Measurements from ENCODE around the gene RPL12.

RPL12 gene

DNA sequence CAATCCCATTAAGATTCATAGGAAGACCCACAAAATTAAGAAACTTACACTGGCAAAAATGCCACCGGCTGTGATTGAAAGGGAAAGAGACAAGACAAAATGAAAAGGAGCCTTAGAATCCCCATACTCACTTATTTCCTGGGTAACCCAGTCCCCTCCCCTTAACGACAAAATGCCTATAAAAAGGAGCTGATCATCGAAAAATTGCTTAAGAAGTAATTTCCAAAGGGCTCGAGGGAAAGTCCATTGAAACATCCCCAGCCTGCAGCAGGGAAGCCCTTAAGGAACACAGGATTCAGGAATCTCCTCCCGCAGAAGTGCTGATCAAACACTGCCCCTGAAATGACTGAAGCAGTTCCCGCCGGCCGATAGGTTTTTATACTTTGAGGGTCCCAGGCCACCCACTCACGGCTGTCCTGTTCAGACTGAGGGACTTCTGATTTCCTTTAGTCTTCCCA, 27.7 kb downstream of the RPL12 start:
- Histone ChIP-seq H3K36me3 (ENCODE audit: control insufficient read depth in 1 of 2, insufficient read depth in 2 of 2, low read length in 2 of 2) (peaks cover 0 to 4% of the 10 kb centered on the region in 2 donors), H3K27me3 (ENCODE audit: control insufficient read depth in 1 of 2, insufficient read depth in 2 of 2, low read length in 2 of 2) (no peaks in the 10 kb centered on the region), H3K4me3 (ENCODE audit: low read depth in 1 of 2, low read length in 2 of 2) (peak overlapping the region; percentile 93 to 95), H3K27ac (ENCODE audit: low read depth, low read length) (peak overlapping the region; percentile 79), H3K9ac (ENCODE audit: low read depth in 1 of 2, low read length in 2 of 2) (peak overlapping the region; percentile 76 to 88), H3K4me1 (ENCODE audit: control insufficient read depth in 1 of 2, insufficient read depth in 2 of 2, low read length in 2 of 2) (peaks cover 25 to 32% of the 10 kb centered on the region in 2 donors), H3K9me3 (ENCODE audit: control insufficient read depth in 1 of 2, low read length in 2 of 2) (no peaks in the 10 kb centered on the region)

DNA sequence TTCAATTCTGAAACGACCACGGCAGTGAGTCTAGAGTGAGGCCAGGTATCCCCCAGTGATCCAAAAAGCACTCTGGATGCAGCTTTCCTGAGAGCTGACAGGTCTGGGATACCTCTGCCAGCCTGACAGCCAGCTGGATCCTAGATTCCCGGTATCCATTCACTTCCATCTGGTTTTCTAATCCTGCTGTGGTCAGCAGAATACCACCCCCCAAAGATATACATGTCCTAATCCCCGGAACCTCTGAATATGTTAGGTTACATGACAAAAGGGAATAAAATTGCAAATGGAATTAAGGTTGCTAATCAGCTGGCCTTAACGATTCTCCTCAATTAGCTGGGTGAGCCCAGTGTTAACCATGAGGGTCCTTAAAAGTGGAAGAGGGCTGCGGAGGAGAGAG, 28.4 kb downstream of the RPL12 start:
- Histone ChIP-seq H3K27ac (ENCODE audit: low read depth, low read length) (no peak overlapping the region), H3K27me3 (ENCODE audit: control insufficient read depth in 1 of 2, insufficient read depth in 2 of 2, low read length in 2 of 2) (no peaks in the 10 kb centered on the region), H3K4me1 (ENCODE audit: control insufficient read depth in 1 of 2, insufficient read depth in 2 of 2, low read length in 2 of 2) (peaks cover 25 to 32% of the 10 kb centered on the region in 2 donors), H3K9me3 (ENCODE audit: control insufficient read depth in 1 of 2, low read length in 2 of 2) (no peaks in the 10 kb centered on the region), H3K4me3 (ENCODE audit: low read depth in 1 of 2, low read length in 2 of 2) (peak overlapping the region; percentile 93 to 95), H3K36me3 (ENCODE audit: control insufficient read depth in 1 of 2, insufficient read depth in 2 of 2, low read length in 2 of 2) (peaks cover 0 to 3% of the 10 kb centered on the region in 2 donors), H3K9ac (ENCODE audit: low read depth in 1 of 2, low read length in 2 of 2) (peak overlapping the region; percentile 76 to 88)

DNA sequence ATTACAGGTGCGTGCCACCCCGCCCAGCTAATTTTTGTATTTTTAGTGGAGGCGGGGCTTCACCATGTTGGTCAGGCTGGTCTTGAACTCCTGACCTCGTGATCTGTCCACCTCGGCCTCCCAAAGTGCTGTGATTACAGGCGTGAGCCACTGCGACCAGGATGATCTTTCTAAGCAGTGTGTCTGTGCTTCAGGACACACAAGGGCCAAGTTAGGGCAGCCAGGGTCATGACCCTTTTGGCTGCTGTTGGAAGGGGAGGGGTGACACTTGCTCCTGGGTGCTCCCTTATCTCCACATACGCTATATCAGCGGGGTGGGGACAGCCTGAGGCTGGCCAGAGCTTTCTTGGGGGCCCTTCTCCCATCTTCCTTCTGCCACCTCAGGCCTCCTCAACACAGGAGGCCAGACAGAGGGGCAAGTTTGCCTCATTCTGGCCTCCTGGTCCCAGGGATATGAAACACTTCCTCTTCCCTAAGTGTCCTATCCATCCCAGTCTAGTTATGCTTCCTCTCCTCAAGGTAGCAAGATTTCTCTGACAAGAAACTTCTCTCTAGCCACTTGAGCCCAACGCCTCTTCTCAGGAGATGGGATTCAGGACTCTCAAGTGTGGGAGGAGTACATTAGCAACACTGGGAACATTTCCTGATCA, 28.9 kb downstream of the RPL12 start:
- Histone ChIP-seq H3K27me3 (ENCODE audit: control insufficient read depth in 1 of 2, insufficient read depth in 2 of 2, low read length in 2 of 2) (no peaks in the 10 kb centered on the region), H3K36me3 (ENCODE audit: control insufficient read depth in 1 of 2, insufficient read depth in 2 of 2, low read length in 2 of 2) (peaks cover 0 to 3% of the 10 kb centered on the region in 2 donors), H3K9ac (ENCODE audit: low read depth in 1 of 2, low read length in 2 of 2) (peak overlapping the region; percentile 76 to 88), H3K4me3 (ENCODE audit: low read depth in 1 of 2, low read length in 2 of 2) (peak overlapping the region; percentile 93 to 95), H3K27ac (ENCODE audit: low read depth, low read length) (no peak overlapping the region), H3K9me3 (ENCODE audit: control insufficient read depth in 1 of 2, low read length in 2 of 2) (no peaks in the 10 kb centered on the region), H3K4me1 (ENCODE audit: control insufficient read depth in 1 of 2, insufficient read depth in 2 of 2, low read length in 2 of 2) (peaks cover 25 to 32% of the 10 kb centered on the region in 2 donors)

DNA sequence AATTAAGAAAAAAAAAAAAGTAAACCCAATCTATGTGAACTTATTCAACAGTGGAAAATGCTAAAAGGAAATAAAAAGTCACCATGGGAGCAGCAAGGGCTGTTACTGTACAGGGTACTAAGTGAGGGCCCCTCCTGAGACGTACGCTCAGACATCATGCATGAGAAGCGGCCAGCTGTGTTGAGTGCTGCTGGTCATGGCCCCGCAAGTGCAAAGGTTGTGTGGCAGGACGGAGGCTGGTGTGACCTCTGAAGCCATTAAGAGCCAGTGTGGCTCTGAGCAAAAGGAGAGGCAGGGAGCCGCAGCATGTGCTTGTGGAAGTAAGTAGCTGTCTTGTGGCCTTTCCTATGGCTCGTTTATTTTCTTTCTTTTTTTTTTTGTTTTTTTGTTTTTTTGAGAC, 30.1 kb downstream of the RPL12 start:
- H3K9ac ChIP-seq (ENCODE audit: low read depth in 1 of 2, low read length in 2 of 2): no peak overlapping the region
- no peaks in the 10 kb centered on the region for H3K27me3 ChIP-seq (ENCODE audit: control insufficient read depth in 1 of 2, insufficient read depth in 2 of 2, low read length in 2 of 2)
- H3K4me3 ChIP-seq (ENCODE audit: low read depth in 1 of 2, low read length in 2 of 2): no peak overlapping the region
- no peak overlapping the region for H3K27ac ChIP-seq (ENCODE audit: low read depth, low read length)
- no peaks in the 10 kb centered on the region for H3K9me3 ChIP-seq (ENCODE audit: control insufficient read depth in 1 of 2, low read length in 2 of 2)
- peaks cover 0 to 9% of the 10 kb centered on the region in 2 donors for H3K36me3 ChIP-seq (ENCODE audit: control insufficient read depth in 1 of 2, insufficient read depth in 2 of 2, low read length in 2 of 2)
- H3K4me1 ChIP-seq (ENCODE audit: control insufficient read depth in 1 of 2, insufficient read depth in 2 of 2, low read length in 2 of 2): peaks cover 25 to 27% of the 10 kb centered on the region in 2 donors

DNA sequence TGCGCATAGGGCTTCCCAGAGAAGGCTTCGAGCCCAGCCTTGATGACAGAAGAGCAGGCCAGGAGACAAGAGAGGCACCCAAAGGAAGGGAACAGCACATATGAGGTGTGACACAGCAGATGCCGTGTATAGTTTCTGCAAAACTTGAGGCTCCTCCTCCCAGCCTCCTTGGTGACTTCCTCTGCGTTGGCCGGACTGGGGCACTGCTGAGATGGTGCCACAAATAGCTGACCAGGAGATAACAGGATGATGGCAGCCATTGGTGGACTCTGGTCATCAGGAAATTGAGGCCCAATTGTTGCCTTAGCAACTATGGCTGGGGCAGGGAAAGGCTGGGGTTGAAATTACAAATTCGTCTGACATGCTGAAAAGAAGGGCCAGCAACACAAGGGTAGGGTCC, 31.9 kb downstream of the RPL12 start:
- H3K9ac ChIP-seq (ENCODE audit: low read depth in 1 of 2, low read length in 2 of 2): no peak overlapping the region

DNA sequence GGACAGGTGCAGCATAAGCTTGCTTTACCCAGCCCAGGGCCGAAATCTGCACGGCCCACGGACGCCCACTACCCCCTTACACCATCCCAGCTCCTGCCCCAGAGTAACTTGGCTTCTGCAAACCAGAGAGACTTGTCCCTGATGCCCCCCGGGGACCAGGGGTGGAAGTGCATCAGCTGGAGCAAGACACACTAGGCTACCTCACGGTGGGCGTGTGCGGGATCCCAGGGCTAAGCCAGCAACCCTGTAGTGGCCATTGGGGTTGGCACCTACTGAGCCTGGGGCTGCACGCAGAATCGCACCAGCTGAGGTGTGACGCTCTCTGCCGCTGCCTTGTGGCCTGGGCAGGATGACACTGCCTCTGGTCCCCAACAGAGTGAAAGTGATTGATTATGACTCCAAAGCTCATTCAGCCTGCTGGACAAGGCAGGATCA, 33.2 kb downstream of the RPL12 start:
- no peak overlapping the region for H3K27ac ChIP-seq (ENCODE audit: low read depth, low read length)

More for the DNA sequence above, 31.9 kb downstream of the RPL12 start:
- no peak overlapping the region for H3K4me3 ChIP-seq (ENCODE audit: low read depth in 1 of 2, low read length in 2 of 2)
- H3K36me3 ChIP-seq (ENCODE audit: control insufficient read depth in 1 of 2, insufficient read depth in 2 of 2, low read length in 2 of 2): peaks cover 0 to 9% of the 10 kb centered on the region in 2 donors
- H3K9me3 ChIP-seq (ENCODE audit: control insufficient read depth in 1 of 2, low read length in 2 of 2): no peaks in the 10 kb centered on the region
- peaks cover 16 to 19% of the 10 kb centered on the region in 2 donors for H3K4me1 ChIP-seq (ENCODE audit: control insufficient read depth in 1 of 2, insufficient read depth in 2 of 2, low read length in 2 of 2)
- no peak overlapping the region for H3K27ac ChIP-seq (ENCODE audit: low read depth, low read length)
- H3K27me3 ChIP-seq (ENCODE audit: control insufficient read depth in 1 of 2, insufficient read depth in 2 of 2, low read length in 2 of 2): no peaks in the 10 kb centered on the region

DNA sequence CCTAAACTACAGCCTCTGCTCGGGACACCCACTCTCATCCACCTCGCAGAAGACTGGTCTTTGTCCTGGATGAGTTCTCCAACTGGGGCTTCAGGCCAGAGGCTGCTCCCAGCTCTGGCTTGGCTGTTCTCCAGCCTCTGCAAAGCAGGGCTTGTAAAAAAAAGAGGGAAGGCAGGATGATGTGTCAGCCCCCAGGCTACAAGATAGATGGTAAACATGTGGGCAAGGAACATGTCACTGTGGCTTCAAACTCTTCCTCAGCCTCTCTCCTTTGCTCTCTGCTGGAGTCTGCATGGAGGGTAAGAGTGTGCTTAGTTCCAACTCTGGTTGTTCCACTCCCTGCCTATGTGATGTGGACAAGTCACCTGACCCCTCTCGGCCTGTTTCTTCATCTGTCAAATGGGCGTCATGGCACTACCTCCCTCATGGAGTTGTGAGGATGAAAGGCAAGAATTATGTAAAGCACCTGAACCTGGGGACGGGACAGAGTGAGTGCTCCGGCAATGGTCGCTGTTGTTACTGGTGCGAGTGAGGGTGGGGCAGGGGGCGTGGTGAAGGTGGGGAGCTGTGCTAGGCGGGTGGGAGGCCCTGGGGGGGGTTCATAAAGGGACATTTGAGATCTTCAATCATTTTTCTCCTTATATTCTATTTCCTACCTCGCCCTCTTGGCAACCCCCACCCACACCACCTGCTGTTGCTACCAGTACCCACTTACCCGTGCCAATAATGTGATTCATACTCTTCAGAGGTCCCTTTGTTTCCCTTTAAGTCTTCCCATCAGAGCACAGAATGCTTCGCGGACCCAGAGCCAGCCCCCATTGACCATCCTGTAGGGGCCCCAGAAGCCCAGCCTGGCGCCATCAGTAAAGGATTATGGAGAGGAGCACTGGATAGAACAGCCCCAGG, 33.8 kb downstream of the RPL12 start:
- H3K4me3 ChIP-seq (ENCODE audit: low read depth in 1 of 2, low read length in 2 of 2): no peak overlapping the region
- no peaks in the 10 kb centered on the region for H3K9me3 ChIP-seq (ENCODE audit: control insufficient read depth in 1 of 2, low read length in 2 of 2)
- H3K9ac ChIP-seq (ENCODE audit: low read depth in 1 of 2, low read length in 2 of 2): no peak overlapping the region
- no peak overlapping the region for H3K27ac ChIP-seq (ENCODE audit: low read depth, low read length)
- H3K27me3 ChIP-seq (ENCODE audit: control insufficient read depth in 1 of 2, insufficient read depth in 2 of 2, low read length in 2 of 2): no peaks in the 10 kb centered on the region
- H3K4me1 ChIP-seq (ENCODE audit: control insufficient read depth in 1 of 2, insufficient read depth in 2 of 2, low read length in 2 of 2): peaks cover 7 to 10% of the 10 kb centered on the region in 2 donors
- H3K36me3 ChIP-seq (ENCODE audit: control insufficient read depth in 1 of 2, insufficient read depth in 2 of 2, low read length in 2 of 2): peaks cover 0 to 9% of the 10 kb centered on the region in 2 donors

More for the DNA sequence above, 33.2 kb downstream of the RPL12 start:
- Histone ChIP-seq H3K4me3 (ENCODE audit: low read depth in 1 of 2, low read length in 2 of 2) (no peak overlapping the region), H3K36me3 (ENCODE audit: control insufficient read depth in 1 of 2, insufficient read depth in 2 of 2, low read length in 2 of 2) (peaks cover 0 to 9% of the 10 kb centered on the region in 2 donors), H3K9me3 (ENCODE audit: control insufficient read depth in 1 of 2, low read length in 2 of 2) (no peaks in the 10 kb centered on the region), H3K9ac (ENCODE audit: low read depth in 1 of 2, low read length in 2 of 2) (no peak overlapping the region), H3K27me3 (ENCODE audit: control insufficient read depth in 1 of 2, insufficient read depth in 2 of 2, low read length in 2 of 2) (no peaks in the 10 kb centered on the region), H3K4me1 (ENCODE audit: control insufficient read depth in 1 of 2, insufficient read depth in 2 of 2, low read length in 2 of 2) (peaks cover 14 to 16% of the 10 kb centered on the region in 2 donors)

DNA sequence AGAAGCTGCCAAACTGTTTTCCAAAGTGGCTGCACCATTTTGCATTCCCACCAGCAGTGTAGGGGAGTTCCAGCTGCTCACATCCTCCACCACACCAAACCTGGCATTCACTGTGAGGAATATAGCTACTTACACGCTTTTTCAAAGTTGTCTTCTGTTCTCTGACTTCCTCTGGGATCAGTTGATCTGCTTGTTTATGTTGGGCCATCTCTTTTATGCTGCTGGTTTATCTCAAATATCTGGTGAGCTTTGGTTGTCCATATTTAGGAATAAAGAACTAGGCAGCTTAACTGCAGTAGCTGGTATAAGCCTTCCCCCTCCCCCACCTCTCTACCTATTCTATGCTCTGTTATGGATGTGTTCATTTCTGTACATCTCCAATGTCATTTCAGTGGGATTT, 35.5 kb downstream of the RPL12 start:
- Histone ChIP-seq H3K27ac (ENCODE audit: low read depth, low read length) (no peak overlapping the region), H3K9me3 (ENCODE audit: control insufficient read depth in 1 of 2, low read length in 2 of 2) (no peaks in the 10 kb centered on the region), H3K36me3 (ENCODE audit: control insufficient read depth in 1 of 2, insufficient read depth in 2 of 2, low read length in 2 of 2) (peaks cover 0 to 9% of the 10 kb centered on the region in 2 donors), H3K27me3 (ENCODE audit: control insufficient read depth in 1 of 2, insufficient read depth in 2 of 2, low read length in 2 of 2) (no peaks in the 10 kb centered on the region), H3K4me3 (ENCODE audit: low read depth in 1 of 2, low read length in 2 of 2) (no peak overlapping the region), H3K9ac (ENCODE audit: low read depth in 1 of 2, low read length in 2 of 2) (no peak overlapping the region), H3K4me1 (ENCODE audit: control insufficient read depth in 1 of 2, insufficient read depth in 2 of 2, low read length in 2 of 2) (no peaks in the 10 kb centered on the region)

DNA sequence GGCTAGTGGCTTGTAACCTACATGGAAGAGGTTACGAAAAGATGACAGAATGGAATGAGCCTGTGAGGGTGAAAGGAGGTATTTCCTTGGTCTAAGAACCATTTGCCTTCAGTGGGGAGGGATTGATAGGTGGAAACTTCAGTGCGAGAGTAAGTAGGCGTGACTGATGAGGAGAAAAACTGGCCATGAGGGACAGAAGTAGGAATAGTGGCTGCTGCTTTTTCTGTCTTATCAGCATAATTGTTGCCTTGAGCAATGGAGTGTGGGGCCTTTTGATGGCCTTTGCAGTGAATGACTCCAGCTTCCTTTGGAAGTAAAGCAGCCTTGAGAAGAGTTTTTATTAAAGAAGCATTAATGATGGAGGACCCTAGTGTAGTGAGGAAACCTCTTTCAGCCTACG, 36.1 kb downstream of the RPL12 start:
- Histone ChIP-seq H3K9ac (ENCODE audit: low read depth in 1 of 2, low read length in 2 of 2) (no peak overlapping the region), H3K4me1 (ENCODE audit: control insufficient read depth in 1 of 2, insufficient read depth in 2 of 2, low read length in 2 of 2) (no peaks in the 10 kb centered on the region), H3K9me3 (ENCODE audit: control insufficient read depth in 1 of 2, low read length in 2 of 2) (no peaks in the 10 kb centered on the region), H3K27ac (ENCODE audit: low read depth, low read length) (no peak overlapping the region), H3K27me3 (ENCODE audit: control insufficient read depth in 1 of 2, insufficient read depth in 2 of 2, low read length in 2 of 2) (no peaks in the 10 kb centered on the region), H3K36me3 (ENCODE audit: control insufficient read depth in 1 of 2, insufficient read depth in 2 of 2, low read length in 2 of 2) (peaks cover 0 to 9% of the 10 kb centered on the region in 2 donors), H3K4me3 (ENCODE audit: low read depth in 1 of 2, low read length in 2 of 2) (no peak overlapping the region)

DNA sequence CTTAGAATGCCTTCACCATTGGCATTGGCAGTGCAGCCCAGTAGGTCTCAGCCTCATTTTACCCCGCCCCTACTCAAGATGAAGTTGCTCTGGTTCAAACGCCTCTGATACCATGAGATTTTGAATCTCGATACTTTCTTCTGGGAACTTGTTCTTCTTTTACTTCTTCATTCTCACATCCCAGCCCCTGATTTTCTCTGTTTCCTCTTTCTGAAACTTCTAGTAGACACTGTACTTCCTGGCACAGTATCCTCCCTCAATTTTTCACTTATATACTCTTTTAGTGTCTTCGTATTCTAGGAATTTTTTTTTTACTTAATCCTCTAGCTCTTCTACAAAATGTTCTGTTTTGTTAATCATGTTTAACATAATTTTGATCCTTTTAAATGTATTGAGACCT, 40.1 kb downstream of the RPL12 start:
- H3K9me3 ChIP-seq (ENCODE audit: control insufficient read depth in 1 of 2, low read length in 2 of 2): no peaks in the 10 kb centered on the region
- no peak overlapping the region for H3K9ac ChIP-seq (ENCODE audit: low read depth in 1 of 2, low read length in 2 of 2)
- H3K4me3 ChIP-seq (ENCODE audit: low read depth in 1 of 2, low read length in 2 of 2): no peak overlapping the region
- peaks cover 2 to 4% of the 10 kb centered on the region in 2 donors for H3K36me3 ChIP-seq (ENCODE audit: control insufficient read depth in 1 of 2, insufficient read depth in 2 of 2, low read length in 2 of 2)
- H3K4me1 ChIP-seq (ENCODE audit: control insufficient read depth in 1 of 2, insufficient read depth in 2 of 2, low read length in 2 of 2): no peaks in the 10 kb centered on the region
- no peak overlapping the region for H3K27ac ChIP-seq (ENCODE audit: low read depth, low read length)
- H3K27me3 ChIP-seq (ENCODE audit: control insufficient read depth in 1 of 2, insufficient read depth in 2 of 2, low read length in 2 of 2): no peaks in the 10 kb centered on the region
